CD14-positive monocyte (primary cell): ENCODE data around the gene EFCAB7. TPM values are rescaled to one million over a fixed set of nuclear protein-coding genes. Genes with fewer than 3 reads are reported as not detected.

Experiments
- DNase-seq, 3 donors: peaks; one replicate each; pipeline ENCODE4 v3.0.0-alpha.2; 2011 to 2022
- H2AFZ ChIP-seq: 2 replicates; pipeline ENCODE4 v1.6.0; 2012; ENCODE audit warnings: mild to moderate bottlenecking, low read depth, low read length, inconsistent platforms; ENCODE audit not compliant: insufficient read depth, poor library complexity, severe bottlenecking
- H3K27ac ChIP-seq, 2 donors: 1 replicate in 1 of 2; 2 replicates in 1 of 2; pipeline ENCODE4 v1.5.1; 2012 to 2013; ENCODE audit warnings: low read length in 2 of 2, control low read depth in 1 of 2, inconsistent platforms in 1 of 2, low read depth in 1 of 2, mild to moderate bottlenecking in 1 of 2
- H3K27me3 ChIP-seq, 2 donors: one replicate each; pipeline versions ENCODE4 v1.6.0 to v1.6.1; 2011 to 2013; ENCODE audit warnings: low read length in 2 of 2; ENCODE audit not compliant: control insufficient read depth in 2 of 2, insufficient read depth in 2 of 2
- H3K36me3 ChIP-seq, 2 donors: replicated peaks in 1 of 2; 1 replicate in 1 of 2; 2 replicates in 1 of 2; pipeline versions ENCODE4 v1.5.1 to v1.6.1; 2012 to 2013; ENCODE audit warnings: low read length in 2 of 2, control low read depth in 1 of 2, inconsistent platforms in 1 of 2, mild to moderate bottlenecking in 1 of 2; ENCODE audit not compliant: insufficient read depth in 2 of 2, control insufficient read depth in 1 of 2
- H3K4me1 ChIP-seq, 2 donors: 1 replicate in 1 of 2; 2 replicates in 1 of 2; pipeline versions ENCODE4 v1.5.1 to v1.6.1; 2012 to 2013; ENCODE audit warnings: low read length in 2 of 2, control low read depth in 1 of 2, inconsistent platforms in 1 of 2, mild to moderate bottlenecking in 1 of 2, moderate library complexity in 1 of 2; ENCODE audit not compliant: insufficient read depth in 2 of 2, control insufficient read depth in 1 of 2
- H3K4me2 ChIP-seq: replicated peaks from 2 replicates; pipeline ENCODE3; 2012; ENCODE audit warnings: low read length, moderate library complexity, mild to moderate bottlenecking; ENCODE audit not compliant: poor library complexity, severe bottlenecking; ENCODE audit errors: extremely low read depth
- H3K4me3 ChIP-seq, 3 experiments: fragments of 200-600 bp in 1 of 3; sonication (generic) in 1 of 3; replicated peaks in 1 of 3; 1 replicate in 2 of 3; 2 replicates in 1 of 3; pipeline ENCODE4 v1.5.1; 2011 to 2013; ENCODE audit warnings: low read length in 3 of 3, mild to moderate bottlenecking in 3 of 3, control low read depth in 2 of 3, low read depth in 2 of 3, inconsistent platforms in 1 of 3, moderate library complexity in 1 of 3
- H3K79me2 ChIP-seq: 2 replicates; pipeline ENCODE4 v1.6.0; 2012; ENCODE audit warnings: mild to moderate bottlenecking, control low read depth, inconsistent platforms, low read length, moderate library complexity; ENCODE audit not compliant: insufficient read depth
- H3K9ac ChIP-seq: 2 replicates; pipeline ENCODE4 v1.6.0; 2017; ENCODE audit warnings: low read length, mild to moderate bottlenecking; ENCODE audit not compliant: insufficient read depth, poor library complexity, severe bottlenecking
- H3K9me3 ChIP-seq, 2 donors: replicated peaks in 1 of 2; 1 replicate in 1 of 2; 2 replicates in 1 of 2; pipeline versions ENCODE4 v1.5.1 to v1.6.1; 2012 to 2013; ENCODE audit warnings: low read length in 2 of 2, control low read depth in 1 of 2; ENCODE audit not compliant: control insufficient read depth in 1 of 2, insufficient read depth in 1 of 2
- H4K20me1 ChIP-seq: 2 replicates; pipeline ENCODE4 v1.6.0; 2012; ENCODE audit warnings: mild to moderate bottlenecking, low read length, control low read depth, moderate library complexity; ENCODE audit not compliant: insufficient read depth
- H3K27ac Mint-ChIP-seq, 7 donors: one replicate each; pipeline ENCODE4 v1.8.0; 2020; ENCODE audit warnings: mild to moderate bottlenecking in 7 of 7, mixed read lengths in 7 of 7, moderate library complexity in 6 of 7, inconsistent platforms in 2 of 7
- H3K27me3 Mint-ChIP-seq, 3 donors: one replicate each; pipeline ENCODE4 v1.8.0; 2021 to 2022; ENCODE audit warnings: low read depth in 3 of 3, mild to moderate bottlenecking in 3 of 3, mixed read lengths in 3 of 3, moderate library complexity in 3 of 3, inconsistent platforms in 1 of 3
- H3K36me3 Mint-ChIP-seq, 2 donors: one replicate each; pipeline ENCODE4 v1.8.0; 2020; ENCODE audit warnings: mixed read lengths in 2 of 2, inconsistent platforms in 1 of 2, mild to moderate bottlenecking in 1 of 2
- H3K4me1 Mint-ChIP-seq: one replicate; pipeline ENCODE4 v1.8.0; 2020; ENCODE audit warnings: mild to moderate bottlenecking, mixed read lengths
- H3K4me3 Mint-ChIP-seq, 2 donors: one replicate each; pipeline ENCODE4 v1.8.0; 2020; ENCODE audit warnings: mild to moderate bottlenecking in 2 of 2, mixed read lengths in 2 of 2, moderate library complexity in 1 of 2
- H3K9me3 Mint-ChIP-seq, 7 donors: one replicate each; pipeline ENCODE4 v1.8.0; 2020 to 2022; ENCODE audit warnings: mixed read lengths in 7 of 7, mild to moderate bottlenecking in 6 of 7, moderate library complexity in 6 of 7, inconsistent platforms in 2 of 7
- WGBS: methylation state at CpG from one replicate; pipeline ENCODE4 v1.1.5; 2013; ENCODE audit warnings: missing lambda C conversion rate; ENCODE audit not compliant: insufficient coverage; 5-methylcytosine and 5-hydroxymethylcytosine counted together
- intact Hi-C, 2 donors: fragments of 100-400 bp; cut with micrococcal nuclease; formaldehyde crosslinking; loops; one replicate each; pipeline versions ENCODE4 v1.15.0 to v1.15.1; 2023
- polyA plus RNA-seq, 3 donors: library from polyadenylated mRNA; depleted of rRNA in 1 of 3; unstranded in 2 of 3; stranded (reverse) in 1 of 3; fragments of 300-500 nt in 2 of 3; fragments of >200 nt in 1 of 3; fragmentation: Illumina TruSeq in 2 of 3; gene quantifications; 1 replicate in 2 of 3; 2 replicates in 1 of 3; pipeline ENCODE4 v1.2.3, GENCODE V29; 2012 to 2021
- TF ChIP-seq, protein P1 (sequence below): fragments of 200-600 bp; IDR thresholded peaks from one replicate; pipeline ENCODE4 v1.8.0; 2022; ENCODE audit warnings: antibody characterized with exemption, mild to moderate bottlenecking

The EFCAB7 gene
- polyA plus RNA-seq, 3 donors: 0.37 to 2.2 (median 0.92) TPM

DNA sequence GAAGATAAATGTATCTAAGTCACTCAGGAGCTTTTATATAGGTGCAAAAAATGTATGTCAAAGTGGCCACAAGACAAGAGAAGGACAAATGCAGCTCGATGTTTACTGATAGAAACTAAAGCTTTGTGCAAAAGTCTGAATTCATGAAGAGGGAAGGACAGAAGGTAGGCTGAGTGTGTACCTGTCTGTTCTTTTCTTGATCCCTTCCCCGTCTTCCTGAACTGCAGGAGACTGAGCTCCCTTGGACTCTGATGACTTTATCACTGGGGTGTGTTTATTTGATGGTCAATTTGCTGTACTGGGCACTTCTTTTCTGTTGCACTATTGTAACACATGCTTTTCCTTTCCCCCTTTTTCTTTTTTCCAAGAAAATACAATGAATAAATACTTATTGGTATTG lies 25.7 kb upstream of the EFCAB7 start:
- Mint-ChIP-seq H3K9me3 (peaks cover 0 to 3% (median 0%) of the 10 kb centered on the region in 7 donors), H3K27me3 (peaks cover 0 to 2% (median 0%) of the 10 kb centered on the region in 3 donors), H3K4me3 (no peak overlapping the region), H3K4me1 (peaks cover 6% of the 10 kb centered on the region), H3K36me3 (peaks cover 6 to 8% of the 10 kb centered on the region in 2 donors), H3K27ac (no peak overlapping the region)
- no peak for DNase-seq
- H3K4me1 ChIP-seq: no peaks in the 10 kb centered on the region
- H3K27me3 ChIP-seq: no peaks in the 10 kb centered on the region
- no peaks in the 10 kb centered on the region for H3K36me3 ChIP-seq
- TF ChIP-seq, protein P1, sequence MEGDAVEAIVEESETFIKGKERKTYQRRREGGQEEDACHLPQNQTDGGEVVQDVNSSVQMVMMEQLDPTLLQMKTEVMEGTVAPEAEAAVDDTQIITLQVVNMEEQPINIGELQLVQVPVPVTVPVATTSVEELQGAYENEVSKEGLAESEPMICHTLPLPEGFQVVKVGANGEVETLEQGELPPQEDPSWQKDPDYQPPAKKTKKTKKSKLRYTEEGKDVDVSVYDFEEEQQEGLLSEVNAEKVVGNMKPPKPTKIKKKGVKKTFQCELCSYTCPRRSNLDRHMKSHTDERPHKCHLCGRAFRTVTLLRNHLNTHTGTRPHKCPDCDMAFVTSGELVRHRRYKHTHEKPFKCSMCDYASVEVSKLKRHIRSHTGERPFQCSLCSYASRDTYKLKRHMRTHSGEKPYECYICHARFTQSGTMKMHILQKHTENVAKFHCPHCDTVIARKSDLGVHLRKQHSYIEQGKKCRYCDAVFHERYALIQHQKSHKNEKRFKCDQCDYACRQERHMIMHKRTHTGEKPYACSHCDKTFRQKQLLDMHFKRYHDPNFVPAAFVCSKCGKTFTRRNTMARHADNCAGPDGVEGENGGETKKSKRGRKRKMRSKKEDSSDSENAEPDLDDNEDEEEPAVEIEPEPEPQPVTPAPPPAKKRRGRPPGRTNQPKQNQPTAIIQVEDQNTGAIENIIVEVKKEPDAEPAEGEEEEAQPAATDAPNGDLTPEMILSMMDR: no peak
- 100% methylated on average over 1 of the region's 2 CpGs for WGBS
- H3K27ac ChIP-seq: no peak overlapping the region
- no peak overlapping the region for H2AFZ ChIP-seq
- no peaks in the 10 kb centered on the region for H3K79me2 ChIP-seq
- intact Hi-C loops: no loop called here
- H3K9ac ChIP-seq: no peak overlapping the region
- no peaks in the 10 kb centered on the region for H3K9me3 ChIP-seq
- no peaks in the 10 kb centered on the region for H4K20me1 ChIP-seq
- H3K4me3 ChIP-seq: no peak overlapping the region
- H3K4me2 ChIP-seq: no peak overlapping the region

DNA sequence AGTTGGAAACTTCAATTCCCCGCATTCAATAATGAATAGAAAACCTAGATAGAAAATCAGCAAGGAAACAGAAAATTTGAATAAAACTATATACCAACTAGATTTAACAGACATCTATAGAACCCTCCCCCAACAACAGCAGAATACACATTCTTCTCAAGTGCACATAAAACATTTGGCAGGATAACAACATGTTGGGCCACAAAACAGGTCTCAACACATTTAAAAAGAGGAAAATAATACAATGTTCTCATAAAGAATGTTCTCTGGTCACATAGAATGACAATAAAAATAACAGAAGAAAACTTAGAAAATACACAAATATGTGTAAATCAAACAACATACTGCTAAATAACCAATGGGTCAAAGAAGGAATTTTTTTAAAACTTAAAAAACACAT lies 25.2 kb upstream of the EFCAB7 start:
- Histone ChIP-seq H4K20me1 (no peaks in the 10 kb centered on the region), H3K4me1 (no peaks in the 10 kb centered on the region), H3K36me3 (no peaks in the 10 kb centered on the region), H3K9ac (no peak overlapping the region), H3K27me3 (no peaks in the 10 kb centered on the region), H2AFZ (no peak overlapping the region), H3K9me3 (no peaks in the 10 kb centered on the region), H3K79me2 (no peaks in the 10 kb centered on the region), H3K27ac (no peak overlapping the region), H3K4me2 (no peak overlapping the region), H3K4me3 (no peak overlapping the region)
- Mint-ChIP-seq H3K27ac (no peak overlapping the region), H3K36me3 (peaks cover 5 to 8% of the 10 kb centered on the region in 2 donors), H3K4me3 (no peak overlapping the region), H3K9me3 (peaks cover 0 to 4% (median 0%) of the 10 kb centered on the region in 7 donors), H3K4me1 (peaks cover 6% of the 10 kb centered on the region), H3K27me3 (peaks cover 0 to 2% (median 0%) of the 10 kb centered on the region in 3 donors)
- no CpG with 5 or more reads among the region's 1 CpG for WGBS
- intact Hi-C loops: no loop called here
- no peak for DNase-seq
- TF ChIP-seq, protein P1: no peak
